Measurements from ENCODE around the gene NEK10.
A peak's percentile ranks its signal among the peaks of the same experiment; 100 is the strongest.
"Not testable (repeated sequence)": the region's sequence is repeated elsewhere in the genome, so short reads cannot be mapped to it uniquely, and the experiment has no call there.

Gene NEK10

DNA sequence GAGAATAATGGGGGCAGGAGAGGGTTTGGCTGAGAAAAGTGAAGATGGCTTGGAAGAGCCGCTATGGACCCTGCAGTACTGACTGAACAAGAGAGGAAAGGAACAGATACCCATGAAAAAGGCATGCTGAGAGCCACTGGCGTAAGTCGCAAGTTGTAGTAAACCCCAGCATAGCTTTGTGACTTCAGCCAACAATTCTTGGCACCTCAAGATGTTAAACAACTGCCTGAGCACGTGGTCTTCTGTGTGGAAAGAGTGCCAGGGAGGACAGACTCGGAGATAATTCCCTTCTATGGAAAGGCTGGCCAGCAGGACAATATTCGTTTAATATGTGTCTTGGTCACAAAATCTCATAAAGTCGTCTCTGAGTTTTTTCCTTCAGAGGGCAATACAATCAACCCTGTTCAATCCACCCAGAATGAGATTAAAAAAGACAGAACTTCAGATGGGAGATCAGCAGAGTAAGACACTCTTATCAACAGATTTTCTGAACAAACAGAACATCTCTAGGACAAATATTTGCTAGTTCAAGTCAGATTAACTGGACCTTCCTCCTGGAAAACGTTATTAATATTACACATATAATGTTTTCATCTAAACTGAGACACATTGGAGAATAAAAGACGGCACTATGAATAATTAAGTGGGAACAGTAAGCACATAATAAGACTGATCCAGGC lies 49.2 kb downstream of the NEK10 start:
- no peak for DNase-seq (ENCODE audit: low read depth in 1 of 2, low spot score in 1 of 2)

- DNase-seq (ENCODE audit: low read depth in 1 of 2, low spot score in 1 of 2), result no peak
Observed at GRCh38 chr3:27319304-27319703, 49.9 kb downstream of the NEK10 start.

- DNase-seq (ENCODE audit: low read depth in 1 of 2, low spot score in 1 of 2), result no peak
Observed at GRCh38 chr3:27317096-27317495, 52.1 kb downstream of the NEK10 start.

DNA sequence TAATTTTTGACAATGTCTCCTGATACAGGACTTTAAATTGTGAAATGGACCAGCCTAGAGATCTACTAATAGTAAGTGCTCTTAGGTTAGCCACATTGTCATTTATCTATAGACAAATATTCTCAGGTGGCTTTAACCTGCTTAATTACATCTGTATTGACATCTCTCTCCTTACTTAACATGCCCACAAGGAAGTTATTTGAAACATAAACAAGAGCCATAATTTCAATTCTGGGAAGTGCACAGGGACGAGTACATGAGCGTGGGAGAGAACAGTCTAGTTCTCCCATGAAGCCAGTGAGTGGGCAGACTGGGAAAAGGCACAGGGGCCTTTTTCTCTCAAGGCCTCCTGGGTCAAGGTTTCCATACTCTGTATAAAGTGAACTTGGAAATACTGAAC lies 54.2 kb downstream of the NEK10 start:
- no peak for DNase-seq (ENCODE audit: low read depth in 1 of 2, low spot score in 1 of 2)

DNA sequence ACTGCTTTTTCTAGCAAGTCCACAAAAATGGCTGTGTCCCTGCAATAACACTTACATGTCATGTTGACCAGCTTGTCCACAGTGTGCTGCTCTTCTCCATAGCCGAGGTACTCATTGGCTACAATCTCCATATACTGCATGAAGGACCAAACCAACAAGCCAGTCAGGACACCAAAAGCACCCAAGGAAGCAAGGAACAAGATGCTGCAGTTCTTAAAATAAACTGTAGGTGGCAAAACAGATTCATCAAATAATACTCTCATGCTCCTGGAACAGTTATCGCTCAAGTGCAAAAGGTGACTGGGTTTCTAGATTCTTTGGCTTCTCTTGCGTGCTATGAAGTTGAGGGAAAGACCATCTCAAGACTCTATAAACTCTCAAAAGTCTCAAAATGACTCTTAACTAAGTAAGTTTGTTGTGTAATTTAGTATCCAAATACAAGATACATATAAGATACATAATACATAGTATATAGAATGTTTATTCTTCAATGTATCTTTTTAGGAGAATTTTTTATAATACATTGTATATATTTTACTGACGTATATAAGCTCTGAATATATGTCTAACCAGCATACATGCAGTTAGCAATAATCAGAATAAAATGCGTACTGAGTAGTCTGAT lies 57.0 kb downstream of the NEK10 start:
- DNase-seq (ENCODE audit: low read depth in 1 of 2, low spot score in 1 of 2), result peak in 1 of 2 donors; percentile 11

- no peak for DNase-seq (ENCODE audit: low read depth in 1 of 2, low spot score in 1 of 2)
Observed at GRCh38 chr3:27311400-27311799, 57.8 kb downstream of the NEK10 start.

- no peak for DNase-seq (ENCODE audit: low read depth in 1 of 2, low spot score in 1 of 2)
Observed at GRCh38 chr3:27310688-27311087, 58.5 kb downstream of the NEK10 start.

DNA sequence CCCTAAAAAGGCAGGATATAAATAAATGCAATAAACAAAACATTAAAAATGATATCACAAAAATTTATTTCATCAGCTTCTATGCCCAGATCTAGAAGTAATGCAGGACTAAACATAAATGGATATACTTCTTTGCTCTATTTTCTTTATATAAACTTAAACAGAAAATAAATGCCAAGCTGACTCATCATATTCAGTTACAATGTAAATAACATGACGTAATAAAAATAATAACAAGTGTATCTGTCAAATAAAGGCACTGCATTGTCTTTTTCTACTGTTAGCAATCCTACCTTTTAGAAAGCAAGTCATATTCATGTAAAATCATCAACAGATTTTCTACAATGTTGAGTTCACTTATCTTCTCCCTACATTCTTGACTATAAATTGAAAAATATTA lies 61.6 kb downstream of the NEK10 start:
- DNase-seq (ENCODE audit: low read depth in 1 of 2, low spot score in 1 of 2), result no peak

GRCh38 chr3:27302891-27303290 lies 66.3 kb downstream of the NEK10 start:
- DNase-seq (ENCODE audit: low read depth in 1 of 2, low spot score in 1 of 2), result no peak

GRCh38 chr3:27298981-27299380 lies 70.2 kb downstream of the NEK10 start:
- DNase-seq (ENCODE audit: low read depth in 1 of 2, low spot score in 1 of 2), result not testable (repeated sequence)

DNA sequence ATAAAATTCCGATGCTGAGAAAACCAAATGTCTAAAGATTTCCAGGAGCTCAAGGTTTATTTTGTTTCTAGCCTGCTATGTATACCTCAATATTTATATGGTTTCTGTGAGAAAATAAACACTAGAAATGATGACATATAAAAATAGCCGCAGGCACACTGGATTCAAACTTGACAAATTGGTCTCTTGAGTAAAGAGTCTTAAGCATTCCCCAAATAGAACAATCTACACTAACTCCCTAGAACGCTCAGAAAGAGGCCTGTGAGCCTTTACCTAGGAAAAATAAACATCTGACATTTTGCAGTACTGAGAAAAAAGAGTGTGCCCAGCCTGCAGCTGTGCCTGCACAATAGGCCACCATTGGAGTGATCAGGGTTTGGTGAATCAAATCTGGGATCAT lies 75.2 kb downstream of the NEK10 start:
- DNase-seq (ENCODE audit: low read depth in 1 of 2, low spot score in 1 of 2), result no peak

DNA sequence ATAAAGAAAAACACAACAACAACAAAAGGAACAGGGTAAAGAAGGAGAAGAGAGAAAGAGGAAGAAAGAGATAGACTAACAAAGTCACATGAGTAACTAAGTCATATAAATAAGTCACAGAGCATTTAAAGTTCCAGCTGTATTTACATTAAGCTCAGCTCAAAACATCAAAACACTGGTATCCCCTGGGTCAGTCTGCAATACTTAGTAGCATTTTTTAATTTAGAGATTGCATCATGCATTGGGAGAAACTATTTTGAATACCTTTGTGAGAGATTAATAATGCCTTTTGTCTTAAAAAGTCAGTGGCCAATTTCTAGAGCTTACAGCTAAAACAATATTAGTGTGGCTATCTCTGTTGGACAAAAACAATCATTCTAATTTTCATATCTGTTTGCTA lies 78.4 kb downstream of the NEK10 start:
- no peak for DNase-seq (ENCODE audit: low read depth in 1 of 2, low spot score in 1 of 2)

- no peak for DNase-seq (ENCODE audit: low read depth in 1 of 2, low spot score in 1 of 2)
Observed at GRCh38 chr3:27289769-27290413, 79.3 kb downstream of the NEK10 start.

DNA sequence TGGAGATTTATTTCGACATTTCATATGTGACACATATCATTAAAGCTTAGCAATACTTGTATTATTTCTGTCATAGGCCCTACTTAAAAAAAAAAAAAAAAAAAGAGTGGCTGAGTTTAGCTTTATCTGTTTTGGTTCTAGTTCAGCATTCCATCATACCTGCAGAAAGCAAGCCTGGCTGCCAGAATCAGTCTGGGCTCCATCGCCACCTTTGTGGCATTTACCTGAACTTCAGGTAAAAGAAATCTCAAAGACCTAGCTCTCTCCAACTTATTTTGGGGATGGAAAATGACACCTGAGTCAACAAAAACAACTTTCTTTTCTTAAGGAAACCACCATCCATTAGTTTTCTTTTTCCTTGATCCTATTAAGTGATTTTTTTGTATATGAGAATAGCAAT lies 82.1 kb downstream of the NEK10 start:
- no peak for DNase-seq (ENCODE audit: low read depth in 1 of 2, low spot score in 1 of 2)

DNA sequence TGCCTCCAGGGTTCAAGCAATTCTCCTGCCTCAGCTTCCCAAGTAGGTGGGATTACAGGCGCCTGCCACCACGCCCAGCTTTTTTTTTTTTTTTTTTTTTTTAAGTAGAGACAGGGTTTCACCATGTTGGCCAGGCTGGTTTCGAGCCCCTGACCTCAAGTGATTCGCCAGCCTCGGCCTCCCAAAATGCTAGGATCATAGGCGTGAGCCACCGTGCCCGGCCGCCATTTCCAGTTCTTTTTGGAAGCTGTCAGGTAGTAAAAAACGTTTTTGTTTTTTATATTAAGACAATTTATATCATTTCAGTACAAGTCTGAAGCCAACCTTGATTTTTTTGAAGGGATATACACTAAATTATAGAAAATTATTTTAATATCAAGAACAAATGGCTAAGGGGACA lies 82.7 kb downstream of the NEK10 start:
- not testable (repeated sequence) for DNase-seq (ENCODE audit: low read depth in 1 of 2, low spot score in 1 of 2)

DNA sequence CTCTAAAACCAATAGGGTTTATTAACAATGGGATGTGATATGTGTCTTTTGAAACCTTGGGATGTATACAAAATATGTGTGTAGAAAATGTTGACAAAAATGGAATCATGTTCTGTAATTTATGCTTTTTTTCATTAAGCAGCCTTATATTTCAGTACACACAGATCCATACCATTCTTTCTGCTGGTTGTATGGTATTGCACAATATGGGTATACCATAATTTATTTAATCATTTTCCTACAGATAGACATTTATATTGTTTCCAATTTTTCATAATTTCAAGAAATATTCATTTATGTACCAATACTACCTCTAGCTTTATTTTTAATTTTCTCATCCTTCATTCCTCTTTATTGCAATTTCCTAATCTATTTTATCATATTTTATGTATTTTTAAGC lies 83.5 kb downstream of the NEK10 start:
- no peak for DNase-seq (ENCODE audit: low read depth in 1 of 2, low spot score in 1 of 2)

DNA sequence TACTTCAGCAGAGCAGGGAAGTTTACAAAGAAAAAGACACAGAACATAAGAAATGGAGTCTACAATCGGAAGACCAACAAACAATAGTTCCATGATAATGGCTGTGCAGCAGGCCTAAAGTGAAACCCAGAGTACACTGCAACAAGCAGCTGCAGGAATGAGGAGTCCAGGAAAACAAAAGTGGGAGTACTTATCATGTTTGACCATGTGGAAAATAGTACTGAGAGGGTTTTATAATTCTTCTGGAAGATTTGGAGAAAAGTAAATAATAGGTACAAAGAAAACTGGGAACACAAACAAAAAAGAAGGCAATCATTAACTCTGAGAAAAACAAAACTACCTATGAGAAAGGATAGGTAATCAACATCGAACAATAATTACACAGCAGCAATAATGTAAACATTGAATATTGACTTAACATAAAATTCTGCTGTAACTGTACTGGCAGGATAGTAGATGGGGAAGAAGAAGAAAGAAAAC lies 87.5 kb downstream of the NEK10 start:
- no peak for DNase-seq (ENCODE audit: low read depth in 1 of 2, low spot score in 1 of 2)

DNA sequence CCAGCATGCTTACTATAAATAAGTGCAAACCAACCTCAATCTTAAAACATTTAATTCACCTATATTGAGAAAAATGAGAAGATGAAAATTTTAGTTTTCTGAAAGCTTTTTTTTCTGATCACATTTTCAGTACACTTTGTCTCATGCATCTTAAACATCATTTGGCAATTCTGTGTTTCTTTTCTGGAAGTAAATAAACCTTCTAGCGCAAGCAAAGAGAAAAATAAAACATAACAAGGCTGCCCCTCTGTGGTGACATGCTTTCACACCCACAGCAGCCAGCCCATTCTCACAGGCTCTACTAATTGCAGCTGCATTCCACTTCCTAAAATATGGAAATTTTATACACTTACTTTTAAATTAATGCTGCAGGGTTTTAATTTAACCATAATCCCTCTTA lies 90.1 kb downstream of the NEK10 start:
- no peak for DNase-seq (ENCODE audit: low read depth in 1 of 2, low spot score in 1 of 2)

DNA sequence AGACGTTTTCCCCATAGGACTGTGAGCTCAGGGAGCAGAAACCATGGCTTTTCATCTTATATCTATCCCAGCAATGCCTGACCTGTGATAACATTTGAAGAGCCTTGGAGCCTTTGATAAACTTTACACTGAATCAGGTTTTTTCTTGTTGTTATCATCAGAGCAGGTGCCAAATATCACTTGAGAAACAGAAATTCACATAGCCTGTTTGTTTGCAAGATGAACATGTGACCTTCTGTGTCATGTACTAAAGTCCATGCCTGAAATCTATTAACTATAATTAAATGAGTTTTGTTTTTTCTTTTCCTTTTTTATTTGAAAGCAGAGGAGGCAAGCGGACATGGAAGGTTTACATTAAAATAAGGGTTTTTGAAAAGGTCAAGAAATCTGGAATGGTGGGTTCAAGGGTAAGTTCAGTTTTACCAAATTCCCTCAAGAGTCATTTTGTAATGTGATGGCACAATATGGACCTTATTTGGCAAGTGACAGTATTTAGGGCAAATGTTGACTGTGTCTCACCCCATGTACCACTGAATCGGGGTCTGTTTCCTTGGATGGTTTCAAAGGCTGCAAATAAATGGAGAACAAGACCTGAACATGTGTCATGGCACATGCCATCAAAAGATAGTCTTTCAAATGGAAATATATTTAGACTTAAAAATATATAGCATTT lies 90.7 kb downstream of the NEK10 start:
- DNase-seq (ENCODE audit: low read depth in 1 of 2, low spot score in 1 of 2), result no peak

DNA sequence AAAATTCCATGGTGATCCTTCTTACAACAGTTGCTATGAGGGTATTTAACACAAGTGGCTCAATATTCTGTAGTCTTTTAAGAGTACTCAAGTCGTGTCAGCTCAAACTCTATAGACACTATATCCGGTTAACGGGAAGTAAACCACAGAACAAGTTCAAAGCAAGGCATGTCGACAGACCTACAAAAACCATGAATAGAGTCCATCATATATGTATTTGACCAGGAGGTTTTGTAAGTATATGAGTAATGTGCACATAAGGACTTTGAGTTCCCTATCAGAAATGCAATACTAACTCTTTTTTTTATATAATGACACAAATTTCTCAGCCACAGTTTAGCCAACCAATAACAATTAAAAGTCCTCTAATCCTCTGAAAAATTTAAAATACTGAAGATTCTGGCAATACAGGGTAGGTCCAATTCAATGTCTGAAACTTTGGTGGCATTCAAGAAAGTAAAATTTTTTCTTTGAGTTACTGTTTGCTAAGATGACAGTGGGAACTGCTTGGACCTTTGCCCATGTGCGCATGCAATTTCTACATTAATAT lies 93.7 kb downstream of the NEK10 start:
- no peak for DNase-seq (ENCODE audit: low read depth in 1 of 2, low spot score in 1 of 2)

- DNase-seq (ENCODE audit: low read depth in 1 of 2, low spot score in 1 of 2), result no peak
Observed at GRCh38 chr3:27271890-27272289, 97.3 kb downstream of the NEK10 start.

DNA sequence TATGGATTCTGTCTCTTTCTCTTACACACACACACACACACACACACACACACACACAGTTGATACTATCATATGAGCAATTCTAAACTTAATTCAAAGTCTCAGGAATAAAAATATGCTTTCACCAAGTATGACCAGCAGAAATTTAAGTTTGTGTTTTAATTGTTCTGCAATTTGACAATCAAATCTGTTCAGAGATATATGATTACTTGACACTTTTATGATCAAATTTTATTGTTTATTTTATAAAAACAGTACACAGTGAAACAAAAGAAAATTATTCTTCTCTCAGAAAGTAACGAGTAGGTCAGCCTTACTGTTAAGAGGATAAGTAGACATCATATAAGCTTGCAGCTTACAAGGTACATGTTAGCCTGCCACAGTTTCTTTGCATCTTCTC lies 114.3 kb downstream of the NEK10 start:
- no peak for DNase-seq (ENCODE audit: low read depth in 1 of 2, low spot score in 1 of 2)

Measured in activated CD4-positive, alpha-beta T cell treated with anti-CD3 and anti-CD28 coated beads, Interleukin-2, amount 50 U/mL, for 24 hours (primary cell).